SK-N-SH (cell line): ENCODE results near the gene KANK4. TPM values are rescaled to one million over a fixed set of nuclear protein-coding genes. Genes with fewer than 3 reads are reported as not detected.

Experiments
- CTCF ChIA-PET: fragments of 300-600, 350-600 bp; formaldehyde crosslinking; extraction: SDS; loops from one replicate; lab custom pipeline; 2021; lab: Yijun Ruan, JAX
- POLR2A ChIA-PET: fragments of 350-600 bp; sonication (Branson Sonifier 250); formaldehyde crosslinking; extraction: SDS; loops from one replicate; lab custom pipeline; 2020; ENCODE audit warnings: antibody characterized with exemption, inconsistent platforms; lab: Yijun Ruan, JAX
- DNase-seq: peaks from one replicate; pipeline ENCODE4 v3.0.0; 2012
- H2AFZ ChIP-seq: fragments of 200-600 bp; sonication (generic); 2 replicates; pipeline ENCODE4 v1.8.1; 2016; ENCODE audit warnings: antibody characterized with exemption, mild to moderate bottlenecking, low read depth
- H3F3A ChIP-seq: fragments of 200-600 bp; sonication (generic); replicated peaks from 2 replicates; pipeline ENCODE3; 2016; ENCODE audit warnings: antibody characterized with exemption, mild to moderate bottlenecking; ENCODE audit not compliant: insufficient read depth
- H3K27ac ChIP-seq, 2 experiments: fragments of 200-500 bp in 1 of 2; fragments of 200-600 bp in 1 of 2; sonication (Bioruptor generic) in 1 of 2; sonication (generic), shearing (Covaris generic) in 1 of 2; 2 replicates each; pipeline versions ENCODE4 v1.5.1 to v1.6.1; 2014 to 2016; ENCODE audit warnings: low read depth in 2 of 2, inconsistent platforms in 1 of 2, low read length in 1 of 2, mild to moderate bottlenecking in 1 of 2, mixed read lengths in 1 of 2
- H3K27me3 ChIP-seq: fragments of 200-600 bp; sonication (generic), shearing (Covaris generic); 2 replicates; pipeline ENCODE4 v1.6.1; 2016; ENCODE audit warnings: mixed run types; ENCODE audit not compliant: insufficient read depth
- H3K36me3 ChIP-seq, 2 experiments: fragments of 200-500 bp in 1 of 2; fragments of 200-600 bp in 1 of 2; sonication (Bioruptor generic) in 1 of 2; sonication (generic) in 1 of 2; replicated peaks in 1 of 2; 2 replicates each; pipeline versions ENCODE3 to v1.5.1; 2014 to 2016; ENCODE audit warnings: low read length in 1 of 2, mild to moderate bottlenecking in 1 of 2; ENCODE audit not compliant: insufficient read depth in 2 of 2, control insufficient read depth in 1 of 2
- H3K4me1 ChIP-seq, 2 experiments: fragments of 200-500 bp in 1 of 2; fragments of 200-600 bp in 1 of 2; sonication (Bioruptor generic) in 1 of 2; sonication (generic), shearing (Covaris generic) in 1 of 2; 2 replicates each; pipeline versions ENCODE4 v1.5.1 to v1.6.1; 2014 to 2016; ENCODE audit warnings: low read depth in 1 of 2, low read length in 1 of 2, mixed run types in 1 of 2; ENCODE audit not compliant: insufficient read depth in 2 of 2, control insufficient read depth in 1 of 2
- H3K4me2 ChIP-seq: fragments of 200-600 bp; sonication (generic), shearing (Covaris generic); 2 replicates; pipeline ENCODE4 v1.6.1; 2017; ENCODE audit warnings: mixed run types
- H3K4me3 ChIP-seq, 2 experiments: fragments of 200-500 bp in 1 of 2; fragments of 200-600 bp in 1 of 2; sonication (Bioruptor generic) in 1 of 2; sonication (generic), shearing (Covaris generic) in 1 of 2; 2 replicates each; pipeline versions ENCODE4 v1.5.1 to v1.8.1; 2014 to 2016; ENCODE audit warnings: low read depth in 2 of 2, inconsistent platforms in 1 of 2, low read length in 1 of 2, mild to moderate bottlenecking in 1 of 2, mixed read lengths in 1 of 2, moderate library complexity in 1 of 2
- H3K79me2 ChIP-seq: fragments of 200-600 bp; sonication (generic); 2 replicates; pipeline ENCODE4 v1.8.1; 2017; ENCODE audit warnings: mild to moderate bottlenecking; ENCODE audit not compliant: insufficient read depth
- H3K9ac ChIP-seq: fragments of 200-600 bp; sonication (generic); 2 replicates; pipeline ENCODE4 v1.6.1; 2017; ENCODE audit warnings: mixed run types
- H3K9me2 ChIP-seq: fragments of 200-600 bp; sonication (generic); 2 replicates; pipeline ENCODE4 v1.6.1; 2017; ENCODE audit warnings: mixed run types
- H3K9me3 ChIP-seq: fragments of 200-600 bp; sonication (generic); 2 replicates; pipeline ENCODE4 v1.6.1; 2017; ENCODE audit warnings: mixed run types, mild to moderate bottlenecking, moderate library complexity
- H4K20me1 ChIP-seq: fragments of 200-600 bp; sonication (generic); 2 replicates; pipeline ENCODE4 v1.6.1; 2017; ENCODE audit warnings: mild to moderate bottlenecking, mixed run types; ENCODE audit not compliant: insufficient read depth
- CHD2 ChIP-seq: fragments of 150-350 bp; IDR thresholded peaks from 2 replicates; pipeline ENCODE4 v1.6.1; 2018; ENCODE audit warnings: low read length; ENCODE audit not compliant: partially characterized antibody
- ELF1 ChIP-seq: IDR thresholded peaks from 2 replicates; pipeline ENCODE4 v1.4.0; 2012
- FOSL2 ChIP-seq: IDR thresholded peaks from 2 replicates; pipeline ENCODE4 v1.4.0; 2012; ENCODE audit warnings: low read depth, mild to moderate bottlenecking, moderate library complexity, borderline replicate concordance
- GATA2 ChIP-seq: sonication (generic); formaldehyde crosslinking; IDR thresholded peaks from 2 replicates; pipeline ENCODE4 v1.5.0; 2020; ENCODE audit warnings: mild to moderate bottlenecking, missing genetic modification reagents
- IRF3 ChIP-seq: fragments of 150-350 bp; IDR thresholded peaks from 2 replicates; pipeline ENCODE4 v1.6.1; 2016; ENCODE audit warnings: mild to moderate bottlenecking, low read depth, low read length
- MEF2A ChIP-seq: IDR thresholded peaks from 2 replicates; pipeline ENCODE4 v1.4.0; 2012; ENCODE audit warnings: low read depth, borderline replicate concordance
- RCOR1 ChIP-seq: fragments of 150-350 bp; IDR thresholded peaks from 2 replicates; pipeline ENCODE4 v1.6.1; 2017; ENCODE audit warnings: antibody characterized with exemption, low read length
- REST ChIP-seq: IDR thresholded peaks from 2 replicates; pipeline ENCODE4 v1.6.1; 2012; ENCODE audit warnings: mild to moderate bottlenecking, low read depth, low read length, moderate library complexity
- TCF12 ChIP-seq: IDR thresholded peaks from 2 replicates; pipeline ENCODE4 v1.4.0; 2012
- TEAD4 ChIP-seq: IDR thresholded peaks from 2 replicates; pipeline ENCODE4 v1.4.0; 2012; ENCODE audit warnings: mild to moderate bottlenecking, borderline replicate concordance; ENCODE audit not compliant: insufficient read depth
- ZBTB33 ChIP-seq: IDR thresholded peaks from 2 replicates; pipeline ENCODE4 v1.4.0; 2012; ENCODE audit warnings: low read depth, borderline replicate concordance
- WGBS: methylation state at CpG from one replicate; pipeline ENCODE4 v1.1.6; 2017; ENCODE audit warnings: low lambda C conversion rate; 5-methylcytosine and 5-hydroxymethylcytosine counted together
- polyA plus RNA-seq, 3 experiments: library from polyadenylated mRNA; depleted of rRNA; stranded (reverse); fragments of >200 nt; gene quantifications; 2 replicates each; pipeline ENCODE4 v1.2.3, GENCODE V29; 2012

The KANK4 gene
- polyA plus RNA-seq, 1 of the 3 experiments (the other 2 are of a cell fraction) = not detected

GRCh38 chr1:62306065-62306464, 13.2 kb downstream of the KANK4 start:
- Histone ChIP-seq H4K20me1 (no peaks in the 10 kb centered on the region), H3F3A (no peaks in the 10 kb centered on the region), H3K27me3 (no peaks in the 10 kb centered on the region; the same call in 1 of the 2 replicates), H3K4me3 (no peak overlapping the region), H3K4me1 (peaks cover 0 to 14% of the 10 kb centered on the region in 2 experiments; a peak in 2 of 4 replicates), H3K9me3 (no peaks in the 10 kb centered on the region), H3K79me2 (no peaks in the 10 kb centered on the region), H3K27ac (no peak overlapping the region), H3K9ac (no peak overlapping the region), H2AFZ (no peak overlapping the region), H3K4me2 (no peak overlapping the region), H3K9me2 (no peaks in the 10 kb centered on the region), H3K36me3 (no peaks in the 10 kb centered on the region)
- 95% methylated on average over 2 of the region's 2 CpGs for WGBS
- ChIA-PET POLR2A (no interaction called here), CTCF (no interaction called here)
- no peak for TF ChIP-seq RCOR1
- TF ChIP-seq FOSL2 = no peak
- no peak for DNase-seq

- H3K4me2 ChIP-seq = no peak overlapping the region
- no peaks in the 10 kb centered on the region for H3K9me2 ChIP-seq
- no peak for DNase-seq
- POLR2A ChIA-PET = no interaction called here
- no peak overlapping the region for H2AFZ ChIP-seq
- 50% methylated on average over 7 of the region's 7 CpGs for WGBS
- H3K27me3 ChIP-seq = peaks cover 11% of the 10 kb centered on the region; the same call in 1 of the 2 replicates
- no peaks in the 10 kb centered on the region for H3K79me2 ChIP-seq
- no peaks in the 10 kb centered on the region for H4K20me1 ChIP-seq
- TF ChIP-seq MEF2A = no peak
- TF ChIP-seq REST = no peak
- no peak for TF ChIP-seq ELF1
- TF ChIP-seq CHD2 = no peak
- no peak for TF ChIP-seq FOSL2
- TF ChIP-seq ZBTB33 = no peak
- TF ChIP-seq TEAD4 = no peak
- no peak for TF ChIP-seq TCF12
- TF ChIP-seq IRF3 = no peak
- no peak for TF ChIP-seq GATA2 (CRISPR knock-in tag)
- TF ChIP-seq, all 33 proteins: peak for 0
- no peak overlapping the region for H3K4me3 ChIP-seq
- H3K27ac ChIP-seq = no peak overlapping the region
- no peaks in the 10 kb centered on the region for H3F3A ChIP-seq
- CTCF ChIA-PET = interaction anchor here (1.2 kb wide), 1 partner anchor 106 kb away, joined by 3 read pairs; no protein-coding TSS in a partner anchor
- no peaks in the 10 kb centered on the region for H3K36me3 ChIP-seq
- no peaks in the 10 kb centered on the region for H3K9me3 ChIP-seq
- H3K9ac ChIP-seq = no peak overlapping the region
- H3K4me1 ChIP-seq = peaks cover 0 to 14% of the 10 kb centered on the region in 2 experiments; a peak in 2 of 4 replicates
Observed at GRCh38 chr1:62304975-62305374, 14.3 kb downstream of the KANK4 start.
